ENCODE data around the gene ATP2A2. TPM values are rescaled to one million over a fixed set of nuclear protein-coding genes. Genes with fewer than 3 reads are reported as not detected.

The ATP2A2 gene
- total and polyA plus RNA-seq, 2 of the 8 experiments (the other 6 are each of a cell fraction or from before 2014, with no cell fraction given): 86.1 to 271 TPM

- TF ChIP-seq SIN3A (conservative IDR thresholded peaks at IDR 0.05 in 1 of 2, IDR thresholded peaks at IDR 0.05 in 1 of 2; ENCODE audit: low read depth in 1 of 2, low read length in 2 of 2): no peak
- no peak for TF ChIP-seq TAF1 (IDR thresholded peaks at IDR 0.05; ENCODE audit: low read depth, low read length)
- TF ChIP-seq CHD2 (IDR thresholded peaks at IDR 0.05; ENCODE audit: low read length): no peak
- TF ChIP-seq, protein P1, sequence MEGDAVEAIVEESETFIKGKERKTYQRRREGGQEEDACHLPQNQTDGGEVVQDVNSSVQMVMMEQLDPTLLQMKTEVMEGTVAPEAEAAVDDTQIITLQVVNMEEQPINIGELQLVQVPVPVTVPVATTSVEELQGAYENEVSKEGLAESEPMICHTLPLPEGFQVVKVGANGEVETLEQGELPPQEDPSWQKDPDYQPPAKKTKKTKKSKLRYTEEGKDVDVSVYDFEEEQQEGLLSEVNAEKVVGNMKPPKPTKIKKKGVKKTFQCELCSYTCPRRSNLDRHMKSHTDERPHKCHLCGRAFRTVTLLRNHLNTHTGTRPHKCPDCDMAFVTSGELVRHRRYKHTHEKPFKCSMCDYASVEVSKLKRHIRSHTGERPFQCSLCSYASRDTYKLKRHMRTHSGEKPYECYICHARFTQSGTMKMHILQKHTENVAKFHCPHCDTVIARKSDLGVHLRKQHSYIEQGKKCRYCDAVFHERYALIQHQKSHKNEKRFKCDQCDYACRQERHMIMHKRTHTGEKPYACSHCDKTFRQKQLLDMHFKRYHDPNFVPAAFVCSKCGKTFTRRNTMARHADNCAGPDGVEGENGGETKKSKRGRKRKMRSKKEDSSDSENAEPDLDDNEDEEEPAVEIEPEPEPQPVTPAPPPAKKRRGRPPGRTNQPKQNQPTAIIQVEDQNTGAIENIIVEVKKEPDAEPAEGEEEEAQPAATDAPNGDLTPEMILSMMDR (IDR thresholded peaks at IDR 0.05; ENCODE audit: control extremely low read depth in 1 of 3, insufficient read depth in 1 of 3, low read depth in 1 of 3, low read length in 3 of 3): no peak
- TF ChIP-seq CBX8 (IDR thresholded peaks at IDR 0.05; ENCODE audit: borderline replicate concordance, low read depth, low read length): no peak
- TF ChIP-seq, protein P2, sequence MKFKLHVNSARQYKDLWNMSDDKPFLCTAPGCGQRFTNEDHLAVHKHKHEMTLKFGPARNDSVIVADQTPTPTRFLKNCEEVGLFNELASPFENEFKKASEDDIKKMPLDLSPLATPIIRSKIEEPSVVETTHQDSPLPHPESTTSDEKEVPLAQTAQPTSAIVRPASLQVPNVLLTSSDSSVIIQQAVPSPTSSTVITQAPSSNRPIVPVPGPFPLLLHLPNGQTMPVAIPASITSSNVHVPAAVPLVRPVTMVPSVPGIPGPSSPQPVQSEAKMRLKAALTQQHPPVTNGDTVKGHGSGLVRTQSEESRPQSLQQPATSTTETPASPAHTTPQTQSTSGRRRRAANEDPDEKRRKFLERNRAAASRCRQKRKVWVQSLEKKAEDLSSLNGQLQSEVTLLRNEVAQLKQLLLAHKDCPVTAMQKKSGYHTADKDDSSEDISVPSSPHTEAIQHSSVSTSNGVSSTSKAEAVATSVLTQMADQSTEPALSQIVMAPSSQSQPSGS (IDR thresholded peaks at IDR 0.05; ENCODE audit: low read length): no peak
These were observed 26.3 kb downstream of the ATP2A2 start (continued) for GRCh38 chr12:110307372-110307771.
